A549 (cell line): Measurements from ENCODE around the gene MFAP4. TPM values are rescaled to one million over a fixed set of nuclear protein-coding genes. Genes with fewer than 3 reads are reported as not detected.

Source experiments
- ATAC-seq, 2 experiments: fragments of 200-7000 bp in 1 of 2; fragments of >200 bp in 1 of 2; cut with Nextera tagmentation in 1 of 2; cut with Tn5 transposase in 1 of 2; 3 replicates each; pipeline versions ENCODE4 v1.8.0 to v1.9.1; 2018 to 2020; ENCODE audit warnings: mild to moderate bottlenecking in 1 of 2, moderate library complexity in 1 of 2
- CTCF ChIA-PET: fragments of 300-600 bp; sonication (Branson Sonifier 250); formaldehyde crosslinking; extraction: SDS; loops from one replicate; lab custom pipeline; 2021; ENCODE audit warnings: antibody characterized with exemption, inconsistent platforms; lab: Yijun Ruan, JAX
- POLR2A ChIA-PET: fragments of 350-600 bp; formaldehyde crosslinking; extraction: SDS; loops from one replicate; lab custom pipeline; 2021; ENCODE audit warnings: antibody characterized with exemption, inconsistent platforms; lab: Yijun Ruan, JAX
- DNase-seq, 2 experiments: peaks; one replicate each; pipeline versions ENCODE4 v3.0.0 to v3.0.0-alpha.2; 2011 to 2016; ENCODE audit warnings: low read depth in 1 of 2, low spot score in 1 of 2
- FAIRE-seq: peaks from 2 replicates; lab custom pipeline; 2011; peaks lifted over from hg19 to GRCh38; lab: Jason Lieb, UNC
- H3K27ac ChIP-seq, 2 experiments: fragments of >200 bp; sonication (Bioruptor Twin); formaldehyde crosslinking; 3 replicates each; pipeline ENCODE4 v1.5.1; 2016 to 2017
- H3K4me1 ChIP-seq: fragments of >200 bp; sonication (Bioruptor Twin); formaldehyde crosslinking; 3 replicates; pipeline ENCODE4 v1.6.1; 2016
- H3K4me2 ChIP-seq: fragments of >200 bp; sonication (Bioruptor Twin); formaldehyde crosslinking; 3 replicates; pipeline ENCODE4 v1.6.1; 2016
- H3K4me3 ChIP-seq: fragments of >200 bp; sonication (Bioruptor Twin); formaldehyde crosslinking; 3 replicates; pipeline ENCODE4 v1.5.1; 2016
- H3K9me3 ChIP-seq: fragments of >200 bp; sonication (Bioruptor Twin); formaldehyde crosslinking; 3 replicates; pipeline ENCODE4 v1.6.1; 2016
- BCL3 ChIP-seq: fragments of >200 bp; sonication (Bioruptor Twin); formaldehyde crosslinking; IDR thresholded peaks from 3 replicates; pipeline ENCODE4 v1.6.1; 2016
- CHD4 ChIP-seq: fragments of 200-600 bp; sonication (generic); IDR thresholded peaks from 2 replicates; pipeline ENCODE4 v1.6.1; 2016; ENCODE audit warnings: antibody characterized with exemption, mild to moderate bottlenecking, borderline replicate concordance
- EP300 ChIP-seq, 2 experiments: fragments of >200 bp; sonication (Bioruptor Twin); formaldehyde crosslinking; IDR thresholded peaks; 2 replicates in 1 of 2; 3 replicates in 1 of 2; pipeline ENCODE4 v1.6.1; 2016 to 2017
- ESRRA ChIP-seq: fragments of 150-350 bp; IDR thresholded peaks from 2 replicates; pipeline ENCODE4 v1.6.1; 2014; ENCODE audit warnings: mild to moderate bottlenecking, low read length, borderline replicate concordance
- GATA3 ChIP-seq: IDR thresholded peaks from 2 replicates; pipeline ENCODE4 v1.6.1; 2012; ENCODE audit warnings: borderline replicate concordance
- HES2 ChIP-seq: fragments of >200 bp; sonication (Bioruptor Twin); formaldehyde crosslinking; IDR thresholded peaks from 2 replicates; pipeline ENCODE4 v1.6.1; 2016
- KDM1A ChIP-seq: fragments of 200-600 bp; sonication (generic); IDR thresholded peaks from 2 replicates; pipeline ENCODE4 v1.6.1; 2016; ENCODE audit warnings: low read depth, mild to moderate bottlenecking
- MAX ChIP-seq: IDR thresholded peaks from 2 replicates; pipeline ENCODE4 v1.6.1; 2012
- NFE2L2 ChIP-seq: fragments of 150-350 bp; conservative IDR thresholded peaks from 2 replicates; pipeline ENCODE4 v1.6.1; 2014; ENCODE audit warnings: low read length
- POLR2AphosphoS2 ChIP-seq: conservative IDR thresholded peaks from 2 replicates; pipeline ENCODE4 v1.6.1; 2012; ENCODE audit warnings: low read length, improper control_type of control experiment, inconsistent platforms
- RNF2 ChIP-seq: fragments of 200-600 bp; sonication (generic); IDR thresholded peaks from 2 replicates; pipeline ENCODE4 v1.6.1; 2016; ENCODE audit warnings: low read depth, mild to moderate bottlenecking, antibody characterized with exemption, moderate library complexity, borderline replicate concordance
- SMC3 ChIP-seq: fragments of >200 bp; sonication (Bioruptor Twin); formaldehyde crosslinking; IDR thresholded peaks from 3 replicates; pipeline ENCODE4 v1.6.1; 2018; ENCODE audit warnings: inconsistent platforms
- TFCP2L1 ChIP-seq: fragments of 250-450 bp; sonication (Bioruptor Pico); IDR thresholded peaks from 2 replicates; pipeline ENCODE4 v1.5.0; 2021; ENCODE audit warnings: mild to moderate bottlenecking
- ZC3H11A ChIP-seq: fragments of 450-650 bp; IDR thresholded peaks from 2 replicates; pipeline ENCODE4 v1.6.1; 2014; ENCODE audit warnings: antibody characterized with exemption, mild to moderate bottlenecking
- ZNF302 ChIP-seq: fragments of 250-450 bp; sonication (Bioruptor Pico); IDR thresholded peaks from 2 replicates; pipeline ENCODE4 v1.9.0; 2021; ENCODE audit warnings: inconsistent platforms, mild to moderate bottlenecking, moderate library complexity
- ZSCAN20 ChIP-seq: fragments of 250-450 bp; sonication (Bioruptor Pico); IDR thresholded peaks from 2 replicates; pipeline ENCODE4 v1.8.0; 2022; ENCODE audit warnings: mild to moderate bottlenecking, moderate library complexity
- WGBS: methylation state at CpG from one replicate; pipeline ENCODE4 v1.1.6; 2017; ENCODE audit errors: missing lambda C conversion rate; 5-methylcytosine and 5-hydroxymethylcytosine counted together
- polyA plus RNA-seq, 4 experiments: library from polyadenylated mRNA; depleted of rRNA in 3 of 4; stranded (reverse); fragments of >200 nt; fragmentation: RNase III in 1 of 4; extraction: RNeasy Plus Mini Kit Qiagen cat#74134 plus additional on column Dnase treatment in 1 of 4; gene quantifications; 2 replicates in 3 of 4; 3 replicates in 1 of 4; pipeline ENCODE4 v1.2.3, GENCODE V29; 2011 to 2017
- TF ChIP-seq, protein P1 (sequence below): fragments of 200-600 bp; sonication (generic); IDR thresholded peaks from 2 replicates; pipeline ENCODE4 v1.6.1; 2016; ENCODE audit warnings: antibody characterized with exemption, mild to moderate bottlenecking, moderate library complexity
- TF ChIP-seq, protein P2 (sequence below): fragments of 450-650 bp; IDR thresholded peaks from 2 replicates; pipeline ENCODE4 v1.6.1; 2014; ENCODE audit warnings: antibody characterized with exemption

The MFAP4 gene
- polyA plus RNA-seq, 2 of the 4 experiments (the other 2 are of a cell fraction), result 0.13 TPM; not detected in 1

GRCh38 chr17:19374136-19374535 is 12.9 kb downstream of the MFAP4 start:
- H3K9me3 ChIP-seq, result no peaks in the 10 kb centered on the region
- ChIA-PET POLR2A (no interaction called here), CTCF (interaction anchor here (0.8 to 12.3 kb wide), 4 partner anchors 10 to 393 kb away, joined by 3 to 148 read pairs (median 12); partner anchors contain the start of gene B9D1)
- DNase-seq (no peak), FAIRE-seq (peak; percentile 23), ATAC-seq (no peak)
- TF ChIP-seq, protein P1, sequence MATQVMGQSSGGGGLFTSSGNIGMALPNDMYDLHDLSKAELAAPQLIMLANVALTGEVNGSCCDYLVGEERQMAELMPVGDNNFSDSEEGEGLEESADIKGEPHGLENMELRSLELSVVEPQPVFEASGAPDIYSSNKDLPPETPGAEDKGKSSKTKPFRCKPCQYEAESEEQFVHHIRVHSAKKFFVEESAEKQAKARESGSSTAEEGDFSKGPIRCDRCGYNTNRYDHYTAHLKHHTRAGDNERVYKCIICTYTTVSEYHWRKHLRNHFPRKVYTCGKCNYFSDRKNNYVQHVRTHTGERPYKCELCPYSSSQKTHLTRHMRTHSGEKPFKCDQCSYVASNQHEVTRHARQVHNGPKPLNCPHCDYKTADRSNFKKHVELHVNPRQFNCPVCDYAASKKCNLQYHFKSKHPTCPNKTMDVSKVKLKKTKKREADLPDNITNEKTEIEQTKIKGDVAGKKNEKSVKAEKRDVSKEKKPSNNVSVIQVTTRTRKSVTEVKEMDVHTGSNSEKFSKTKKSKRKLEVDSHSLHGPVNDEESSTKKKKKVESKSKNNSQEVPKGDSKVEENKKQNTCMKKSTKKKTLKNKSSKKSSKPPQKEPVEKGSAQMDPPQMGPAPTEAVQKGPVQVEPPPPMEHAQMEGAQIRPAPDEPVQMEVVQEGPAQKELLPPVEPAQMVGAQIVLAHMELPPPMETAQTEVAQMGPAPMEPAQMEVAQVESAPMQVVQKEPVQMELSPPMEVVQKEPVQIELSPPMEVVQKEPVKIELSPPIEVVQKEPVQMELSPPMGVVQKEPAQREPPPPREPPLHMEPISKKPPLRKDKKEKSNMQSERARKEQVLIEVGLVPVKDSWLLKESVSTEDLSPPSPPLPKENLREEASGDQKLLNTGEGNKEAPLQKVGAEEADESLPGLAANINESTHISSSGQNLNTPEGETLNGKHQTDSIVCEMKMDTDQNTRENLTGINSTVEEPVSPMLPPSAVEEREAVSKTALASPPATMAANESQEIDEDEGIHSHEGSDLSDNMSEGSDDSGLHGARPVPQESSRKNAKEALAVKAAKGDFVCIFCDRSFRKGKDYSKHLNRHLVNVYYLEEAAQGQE, result no peak
- TF ChIP-seq MAX (no peak), HES2 (no peak), SMC3 (no peak), GATA3 (no peak), EP300 (IDR thresholded peaks at IDR 0.05) (no peak), ZC3H11A (no peak), TFCP2L1 (CRISPR knock-in tag) (no peak), ZNF302 (CRISPR knock-in tag) (no peak)
- TF ChIP-seq, protein P2, sequence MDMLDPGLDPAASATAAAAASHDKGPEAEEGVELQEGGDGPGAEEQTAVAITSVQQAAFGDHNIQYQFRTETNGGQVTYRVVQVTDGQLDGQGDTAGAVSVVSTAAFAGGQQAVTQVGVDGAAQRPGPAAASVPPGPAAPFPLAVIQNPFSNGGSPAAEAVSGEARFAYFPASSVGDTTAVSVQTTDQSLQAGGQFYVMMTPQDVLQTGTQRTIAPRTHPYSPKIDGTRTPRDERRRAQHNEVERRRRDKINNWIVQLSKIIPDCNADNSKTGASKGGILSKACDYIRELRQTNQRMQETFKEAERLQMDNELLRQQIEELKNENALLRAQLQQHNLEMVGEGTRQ, result no peak
- no peak overlapping the region for H3K4me3 ChIP-seq
- H3K4me2 ChIP-seq, result no peak overlapping the region
- no peak overlapping the region for H3K27ac ChIP-seq
- WGBS, result 90% methylated on average over 5 of the region's 5 CpGs
- H3K4me1 ChIP-seq, result peaks cover 12% of the 10 kb centered on the region

DNA sequence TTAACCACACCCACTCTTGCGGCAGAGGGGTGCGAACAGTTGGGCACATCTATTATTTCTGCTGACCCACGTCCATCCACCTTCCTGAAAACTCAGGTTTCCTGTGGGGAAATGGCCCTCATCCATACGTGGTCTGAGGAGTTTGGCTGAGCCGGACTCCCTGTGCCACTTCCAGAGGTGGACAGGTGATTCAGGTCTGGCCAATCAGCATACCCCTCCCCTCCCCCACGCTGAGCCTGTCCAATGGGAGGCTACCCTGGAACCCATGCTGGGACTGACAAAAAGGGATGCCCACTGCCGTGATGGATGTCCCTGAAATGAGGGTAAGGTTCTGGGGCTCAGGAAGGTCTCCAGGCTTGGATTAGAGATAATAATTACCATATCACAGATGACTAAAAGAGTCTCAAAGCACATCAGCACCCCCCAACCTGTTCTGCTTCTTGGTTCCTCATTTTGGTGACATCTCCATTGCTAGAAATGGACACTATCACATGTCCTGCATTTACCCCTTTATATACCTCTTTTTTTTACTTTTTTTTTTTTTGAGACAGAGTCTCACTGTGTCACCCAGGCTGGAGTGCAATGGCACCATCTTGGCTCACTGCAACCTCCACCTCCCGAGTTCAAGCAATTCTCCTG is 14.0 kb downstream of the MFAP4 start:
- FAIRE-seq (no peak), ATAC-seq (no peak), DNase-seq (no peak)
- H3K9me3 ChIP-seq, result no peaks in the 10 kb centered on the region
- H3K4me1 ChIP-seq, result peaks cover 22% of the 10 kb centered on the region
- POLR2A ChIA-PET, result no interaction called here
- H3K4me3 ChIP-seq, result no peak overlapping the region
- H3K4me2 ChIP-seq, result no peak overlapping the region
- CTCF ChIA-PET, result interaction anchor here (1.1 to 12.3 kb wide), 3 partner anchors 9 to 74 kb away, joined by 5 to 148 read pairs (median 20); partner anchors contain the start of gene B9D1
- TF ChIP-seq SMC3 (no peak), ZSCAN20 (CRISPR knock-in tag) (no peak), POLR2AphosphoS2 (no peak), GATA3 (no peak), MAX (no peak), CHD4 (no peak), BCL3 (no peak), EP300 (IDR thresholded peaks at IDR 0.05) (no peak), RNF2 (no peak), KDM1A (no peak), TFCP2L1 (CRISPR knock-in tag) (no peak), ESRRA (no peak), NFE2L2 (no peak)
- TF ChIP-seq, protein P2, result no peak
- TF ChIP-seq, protein P1, result no peak
- WGBS, result 82% methylated on average over 8 of the region's 8 CpGs
- no peak overlapping the region for H3K27ac ChIP-seq
